ENCODE data around the gene ARF4. TPM values are rescaled to one million over a fixed set of nuclear protein-coding genes. Genes with fewer than 3 reads are reported as not detected.

Gene ARF4
- total RNA-seq, 1 experiment from 2014 or later: 112 TPM

- Histone ChIP-seq H3K9ac (ENCODE audit: low read length) (no peak overlapping the region), H3K9me2 (ENCODE audit: insufficient read depth) (no peaks in the 10 kb centered on the region), H3K4me1 (ENCODE audit: control insufficient read depth in 1 of 2, insufficient read depth in 2 of 2, low read length in 2 of 2) (peaks cover 4 to 16% of the 10 kb centered on the region in 2 experiments; a peak in 3 of 4 replicates), H4K20me1 (ENCODE audit: insufficient read depth) (0 out of 2 replicates have a peak, but pooled peaks cover 4% of the 10 kb centered on the region), H3K27me3 (ENCODE audit: insufficient read depth, low read length) (no peaks in the 10 kb centered on the region), H3K9me3 (ENCODE audit: control insufficient read depth in 1 of 2, insufficient read depth in 1 of 2, low read depth in 1 of 2, low read length in 2 of 2) (no peaks in the 10 kb centered on the region), H3K4me2 (ENCODE audit: low read length) (no peak overlapping the region), H3K36me3 (ENCODE audit: control insufficient read depth in 1 of 2, insufficient read depth in 2 of 2, low read length in 2 of 2) (0 out of 4 replicates have a peak, but pooled peaks cover 0 to 2% of the 10 kb centered on the region in 2 experiments), H3K27ac (ENCODE audit: low read depth, low read length) (no peak overlapping the region), H3K4me3 (replicated peaks in 1 of 2; ENCODE audit: low read depth in 1 of 2, low read length in 2 of 2) (no peak overlapping the region), H2AFZ (ENCODE audit: low read depth, low read length, poor library complexity, severe bottlenecking) (no peak overlapping the region), H3K79me2 (ENCODE audit: insufficient read depth, low read length) (peaks cover 36% of the 10 kb centered on the region)
- no peak for ATAC-seq
- no peak for DNase-seq (ENCODE audit: low read depth, low spot score)
- intact Hi-C loops (cut with micrococcal nuclease): no loop called here
- CTCF ChIA-PET: no interaction called here
- RAD21 ChIA-PET (ENCODE audit: low non-redundant PET in 1 of 2, low total read pairs in 2 of 2, uncharacterized antibody in 2 of 2, unreplicated experiment in 2 of 2): interaction anchor here in 1 of 2 experiments (0.6 kb wide), 1 partner anchor 202 kb away, joined by 6 read pairs; no protein-coding TSS in a partner anchor
- TF ChIP-seq REST (IDR thresholded peaks at IDR 0.05; ENCODE audit: low read depth) (no peak), ZNF274 (IDR thresholded peaks at IDR 0.05; ENCODE audit: low read depth, low read length) (no peak), ELF1 (IDR thresholded peaks at IDR 0.05; ENCODE audit: borderline replicate concordance, low read depth) (no peak), RAD21 (IDR thresholded peaks at IDR 0.05; ENCODE audit: low read depth) (no peak), YY1 (IDR thresholded peaks at IDR 0.05; ENCODE audit: extremely low read depth, insufficient replicate concordance, low read depth, low read length) (no peak), SP1 (IDR thresholded peaks at IDR 0.05; ENCODE audit: low read depth) (no peak), CEBPB (IDR thresholded peaks at IDR 0.05; ENCODE audit: low read depth) (no peak)
- TF ChIP-seq, protein P1, sequence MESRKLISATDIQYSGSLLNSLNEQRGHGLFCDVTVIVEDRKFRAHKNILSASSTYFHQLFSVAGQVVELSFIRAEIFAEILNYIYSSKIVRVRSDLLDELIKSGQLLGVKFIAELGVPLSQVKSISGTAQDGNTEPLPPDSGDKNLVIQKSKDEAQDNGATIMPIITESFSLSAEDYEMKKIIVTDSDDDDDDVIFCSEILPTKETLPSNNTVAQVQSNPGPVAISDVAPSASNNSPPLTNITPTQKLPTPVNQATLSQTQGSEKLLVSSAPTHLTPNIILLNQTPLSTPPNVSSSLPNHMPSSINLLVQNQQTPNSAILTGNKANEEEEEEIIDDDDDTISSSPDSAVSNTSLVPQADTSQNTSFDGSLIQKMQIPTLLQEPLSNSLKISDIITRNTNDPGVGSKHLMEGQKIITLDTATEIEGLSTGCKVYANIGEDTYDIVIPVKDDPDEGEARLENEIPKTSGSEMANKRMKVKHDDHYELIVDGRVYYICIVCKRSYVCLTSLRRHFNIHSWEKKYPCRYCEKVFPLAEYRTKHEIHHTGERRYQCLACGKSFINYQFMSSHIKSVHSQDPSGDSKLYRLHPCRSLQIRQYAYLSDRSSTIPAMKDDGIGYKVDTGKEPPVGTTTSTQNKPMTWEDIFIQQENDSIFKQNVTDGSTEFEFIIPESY (IDR thresholded peaks at IDR 0.05; ENCODE audit: extremely low read depth, insufficient replicate concordance, low read length): no peak
- POLR2A ChIA-PET: interaction anchor here (0.6 kb wide), 1 partner anchor 117 kb away, joined by 3 read pairs; no protein-coding TSS in a partner anchor
- BruUV-seq (replicated peaks): no TSS peak
Measured at GRCh38 chr3:57600195-57600594, 3.1 kb upstream of the ARF4 start.
